COR-L47 (cell line): ENCODE measurements around the gene MUC20.
"Not testable (repeated sequence)": the region's sequence is repeated elsewhere in the genome, so short reads cannot be mapped to it uniquely, and the experiment has no call there.

Source experiments
- DNase-seq: peaks from one replicate; lab custom pipeline; 2025; lab: John Stamatoyannopoulos, UW

The MUC20 gene

DNA sequence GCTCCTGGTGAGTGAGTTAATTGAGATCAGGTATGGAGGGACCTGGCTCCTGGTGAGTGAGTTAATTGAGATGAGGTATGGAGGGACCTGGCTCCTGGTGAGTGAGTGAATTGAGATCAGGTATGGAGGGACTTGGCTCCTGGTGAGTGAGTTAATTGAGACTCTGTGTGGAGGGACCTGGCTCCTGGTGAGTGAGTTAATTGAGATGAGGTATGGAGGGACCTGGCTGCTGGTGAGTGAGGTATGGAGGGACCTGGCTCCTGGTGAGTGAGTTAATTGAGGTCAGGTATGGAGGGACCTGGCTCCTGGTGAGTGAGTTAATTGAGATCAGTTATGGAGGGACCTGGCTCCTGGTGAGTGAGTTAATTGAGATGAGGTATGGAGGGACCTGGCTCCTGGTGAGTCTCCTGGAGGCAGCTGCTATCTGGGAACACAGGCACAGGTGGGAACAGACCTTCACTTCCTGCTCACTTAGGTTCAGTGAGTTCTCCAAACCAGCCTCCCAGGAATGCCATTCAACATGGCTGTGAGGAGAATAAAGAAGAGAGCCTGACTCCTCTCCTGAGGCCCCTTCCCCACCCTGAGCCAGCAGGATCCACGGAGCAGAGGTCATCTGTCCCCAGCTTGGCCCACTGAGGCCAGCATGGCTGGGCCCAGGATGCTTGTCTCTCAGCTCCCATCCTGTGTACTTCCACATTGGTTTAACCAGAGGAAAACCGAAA is 9.5 kb upstream of the MUC20 start:
- DNase-seq, result not testable (repeated sequence)

GRCh38 chr3:195711813-195712534 is 8.8 kb upstream of the MUC20 start:
- DNase-seq, result no peak

- DNase-seq, result not testable (repeated sequence)
Measured at GRCh38 chr3:195712535-195712910, 8.3 kb upstream of the MUC20 start.

- not testable (repeated sequence) for DNase-seq
Measured at GRCh38 chr3:195713150-195713549, 7.6 kb upstream of the MUC20 start.

DNA sequence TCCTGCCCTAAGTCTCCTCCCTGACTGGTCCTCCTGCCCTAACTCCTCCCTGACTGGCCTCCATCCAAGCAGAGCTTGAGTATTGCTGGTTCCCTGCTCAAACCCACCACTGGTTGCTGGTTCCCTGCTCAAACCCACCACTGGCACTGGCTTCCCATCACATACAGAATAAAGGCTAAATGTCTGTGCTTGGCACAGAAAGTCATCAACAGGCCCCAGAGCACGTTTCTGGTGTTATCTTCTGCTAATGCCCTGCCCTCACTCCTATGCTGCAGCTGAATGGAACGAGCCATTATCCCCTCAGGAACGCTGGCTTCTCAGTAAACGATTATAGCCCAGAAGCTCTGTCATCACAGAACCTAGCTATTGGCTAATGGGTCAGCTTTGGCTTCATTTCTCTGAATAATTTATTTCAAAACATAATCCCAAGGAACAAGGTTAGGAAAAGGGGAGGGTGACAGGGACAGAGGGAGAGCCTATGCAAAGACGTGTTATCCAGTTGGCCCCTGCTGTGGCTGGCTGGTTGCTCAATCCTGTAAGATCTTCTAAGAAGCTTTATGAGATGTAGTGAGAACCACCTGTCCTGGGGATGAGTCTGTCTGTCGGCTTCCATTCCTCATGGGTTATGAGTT is 6.3 kb upstream of the MUC20 start:
- DNase-seq, result no peak

- DNase-seq, result no peak
Measured at GRCh38 chr3:195715134-195715533, 5.6 kb upstream of the MUC20 start.

- no peak for DNase-seq
Measured at GRCh38 chr3:195715583-195716266, 5.1 kb upstream of the MUC20 start.

DNA sequence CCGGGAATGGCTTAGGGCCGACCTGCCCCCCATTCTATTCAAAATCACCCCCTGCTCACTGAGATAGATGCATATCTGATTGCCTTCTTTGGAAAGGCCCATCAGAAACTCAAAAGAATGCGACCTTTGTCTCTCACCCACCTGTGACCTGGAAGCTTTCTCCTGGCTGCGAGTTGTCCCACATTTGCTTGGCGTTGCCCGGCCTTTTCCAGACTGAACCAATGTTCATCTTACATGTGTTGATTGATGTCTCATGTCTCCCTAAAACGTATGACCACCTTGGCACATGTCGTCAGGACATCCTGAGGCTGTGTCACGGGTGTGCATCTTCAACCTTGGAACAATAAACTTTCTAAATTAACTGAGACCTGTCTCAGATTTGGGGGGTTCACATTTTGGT is 3.4 kb upstream of the MUC20 start:
- no peak for DNase-seq

GRCh38 chr3:195717852-195718476 is 2.8 kb upstream of the MUC20 start:
- DNase-seq, result no peak

DNA sequence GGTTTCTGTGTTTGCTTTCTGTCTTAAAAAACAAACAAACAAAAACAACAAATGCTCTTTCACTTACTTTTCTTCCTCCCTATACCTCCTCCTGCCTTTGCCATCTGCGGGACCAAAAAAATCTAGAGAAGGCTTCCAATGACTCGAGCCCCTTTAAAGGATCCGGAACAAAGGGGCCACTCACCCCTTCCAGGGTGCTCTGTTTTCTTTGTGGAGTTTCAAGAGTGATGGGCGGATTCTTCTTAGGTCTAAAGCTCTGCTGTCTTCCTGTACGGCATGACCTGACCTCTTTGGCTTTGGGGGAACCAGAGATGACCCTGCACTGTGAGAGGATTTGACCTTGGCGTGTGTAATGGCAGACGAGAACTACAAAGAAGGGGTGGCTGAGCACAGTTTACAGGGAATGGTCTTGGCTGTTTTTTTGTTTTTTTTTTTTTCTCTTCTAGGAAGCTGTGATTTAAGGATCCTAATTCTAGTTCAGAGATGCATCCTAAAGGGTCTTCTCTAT is 2.2 kb upstream of the MUC20 start:
- DNase-seq, result no peak

DNA sequence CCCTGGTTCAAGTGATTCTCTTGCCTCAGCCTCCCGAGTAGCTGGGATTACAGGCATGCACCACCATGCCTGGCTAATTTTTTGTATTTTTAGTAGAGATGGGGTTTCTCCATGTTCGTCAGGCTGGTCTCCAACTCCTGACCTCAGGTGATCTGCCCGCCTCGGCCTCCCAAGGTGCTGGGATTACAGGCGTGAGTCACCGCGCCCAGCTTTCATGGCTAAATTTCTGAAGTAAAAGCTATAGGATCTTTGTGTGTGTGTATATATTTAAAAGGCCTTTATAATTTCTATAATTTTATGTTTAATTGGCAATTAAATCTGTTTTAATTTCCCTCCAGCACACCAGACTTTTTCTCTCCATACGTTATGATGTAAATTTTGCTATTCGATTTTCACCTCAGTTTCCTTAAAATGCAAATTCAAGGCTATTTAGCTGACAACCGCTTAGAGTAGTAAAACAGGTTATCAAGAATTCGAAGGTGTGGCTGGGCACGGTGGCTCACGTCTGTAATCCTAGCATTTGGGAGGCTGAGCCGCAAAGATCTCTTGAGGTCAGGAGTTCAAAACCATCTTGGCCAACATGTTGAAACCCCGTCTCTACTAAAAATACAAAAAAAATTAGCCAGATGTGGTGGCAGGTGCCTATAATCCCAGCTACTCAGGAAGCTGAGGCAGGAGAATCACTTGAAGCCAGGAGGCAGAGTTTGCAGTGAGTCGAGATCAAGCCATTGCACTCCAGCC is 1.1 kb upstream of the MUC20 start:
- not testable (repeated sequence) for DNase-seq

GRCh38 chr3:195722139-195722995 is 1.6 kb downstream of the MUC20 start:
- DNase-seq, result not testable (repeated sequence)

DNA sequence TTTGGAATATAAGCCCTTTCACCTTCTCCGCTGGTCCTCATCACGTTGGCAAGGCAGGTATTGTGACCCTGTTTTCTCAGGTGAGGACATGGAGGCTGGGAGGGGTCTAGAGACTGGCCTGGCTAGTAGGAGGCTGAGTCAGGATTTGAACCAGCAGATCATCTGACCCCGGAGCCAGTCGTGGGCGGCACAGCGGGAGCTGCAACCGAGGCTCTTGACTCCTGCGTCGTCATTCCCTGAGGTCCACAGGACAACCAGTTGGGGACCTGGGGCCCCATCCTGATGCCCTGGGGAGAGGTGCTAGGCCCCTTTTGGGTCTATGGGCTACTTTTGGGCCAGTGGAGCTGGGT is 2.2 kb downstream of the MUC20 start:
- not testable (repeated sequence) for DNase-seq

DNA sequence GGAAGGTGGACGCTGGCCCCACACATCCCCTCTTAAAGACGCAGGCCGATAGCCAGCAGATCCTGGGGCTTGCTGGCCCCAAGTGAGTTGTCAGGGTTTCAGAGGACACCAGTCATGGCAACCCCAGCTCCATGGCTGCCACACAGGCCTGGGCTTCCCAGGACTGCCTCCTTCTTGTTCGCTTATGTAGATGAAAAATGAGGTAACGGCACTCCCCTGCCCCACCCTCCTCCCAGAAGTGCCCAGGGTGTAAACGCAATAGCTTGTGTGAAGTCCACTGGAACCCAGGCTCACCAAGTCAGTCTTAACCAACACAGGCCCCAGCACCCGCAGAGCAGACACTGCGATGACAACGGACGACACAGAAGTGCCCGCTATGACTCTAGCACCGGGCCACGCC is 3.6 kb downstream of the MUC20 start:
- not testable (repeated sequence) for DNase-seq

GRCh38 chr3:195725916-195726740 is 5.3 kb downstream of the MUC20 start:
- not testable (repeated sequence) for DNase-seq

DNA sequence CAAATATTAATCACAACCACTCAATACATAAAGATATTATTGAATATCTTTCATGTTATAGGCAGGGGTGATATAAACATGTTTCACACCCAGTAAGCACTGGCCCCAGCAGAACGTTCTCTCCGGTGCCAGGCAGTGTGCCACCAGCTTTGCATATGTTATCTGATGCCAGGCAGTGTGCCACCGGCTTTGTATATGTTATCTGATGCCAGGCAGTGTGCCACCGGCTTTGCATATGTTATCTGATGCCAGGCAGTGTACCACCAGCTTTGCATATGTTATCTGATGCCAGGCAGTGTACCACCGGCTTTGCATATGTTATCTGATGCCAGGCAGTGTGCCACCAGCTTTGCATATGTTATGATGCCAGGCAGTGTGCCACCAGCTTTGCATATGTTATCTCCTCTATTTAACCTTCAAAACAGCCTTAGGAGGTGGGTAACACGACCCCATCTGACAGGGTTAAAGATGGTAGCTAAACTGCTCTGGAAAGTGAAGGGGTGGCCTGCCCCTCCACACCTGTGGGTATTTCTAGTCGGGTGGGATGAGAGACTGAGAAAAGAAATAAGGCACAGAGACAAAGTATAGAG is 6.9 kb downstream of the MUC20 start:
- DNase-seq, result no peak

DNA sequence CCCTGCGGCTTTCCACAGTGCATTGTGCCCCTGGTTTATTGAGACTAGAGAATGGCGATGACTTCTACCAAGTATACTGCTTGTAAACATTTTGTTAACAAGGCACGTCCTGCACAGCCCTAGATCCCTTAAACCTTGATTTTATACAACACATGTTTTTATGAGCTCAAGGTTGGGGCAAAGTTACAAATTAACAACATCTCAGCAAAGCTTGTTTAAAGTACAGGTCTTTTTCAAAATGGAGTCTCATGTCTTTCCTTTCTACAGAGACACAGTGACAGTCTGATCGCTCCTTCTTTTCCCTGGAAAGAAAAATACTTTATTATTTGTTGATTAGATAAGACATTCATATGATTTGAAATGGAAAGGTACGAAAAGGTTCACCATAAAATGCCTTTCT is 8.0 kb downstream of the MUC20 start:
- not testable (repeated sequence) for DNase-seq

GRCh38 chr3:195729476-195730251 is 8.9 kb downstream of the MUC20 start:
- no peak for DNase-seq
